Tibial artery (tissue), 4 donors: ENCODE data around the gene PAX5.
A peak's percentile ranks its signal among the peaks of the same experiment; 100 is the strongest.

Experiments
- DNase-seq, 2 donors: peaks; one replicate each; pipeline ENCODE4 v3.0.0-alpha.2; 2019
- H3K27ac ChIP-seq, 2 donors: fragments of 200-600 bp; sonication (generic) in 1 of 2; 1 replicate in 1 of 2; 2 replicates in 1 of 2; pipeline ENCODE4 v1.5.1; 2018 to 2019; ENCODE audit warnings: mild to moderate bottlenecking in 1 of 2
- H3K27me3 ChIP-seq, 2 donors: fragments of 200-600 bp; sonication (generic) in 1 of 2; one replicate each; pipeline versions ENCODE4 v1.5.1 to v1.6.0; 2016 to 2019
- H3K36me3 ChIP-seq, 3 donors: fragments of 200-600 bp; sonication (generic) in 2 of 3; one replicate each; pipeline ENCODE4 v1.5.1; 2016 to 2019; ENCODE audit warnings: mild to moderate bottlenecking in 2 of 3
- H3K4me1 ChIP-seq, 4 donors: fragments of 200-600 bp; sonication (generic) in 2 of 4; 1 replicate in 3 of 4; 2 replicates in 1 of 4; pipeline ENCODE4 v1.5.1; 2016 to 2019
- H3K4me3 ChIP-seq, 2 donors: fragments of 200-600 bp; sonication (generic) in 1 of 2; 1 replicate in 1 of 2; 2 replicates in 1 of 2; pipeline ENCODE4 v1.5.1; 2018 to 2019; ENCODE audit warnings: mild to moderate bottlenecking in 2 of 2
- H3K9me3 ChIP-seq, 3 donors: fragments of 200-600 bp; sonication (generic) in 1 of 3; one replicate each; pipeline ENCODE4 v1.5.1; 2016 to 2019
- intact Hi-C: fragments of 100-400 bp; cut with DNase I; formaldehyde crosslinking; loops from one replicate; pipeline ENCODE4 v1.15.0; 2023; ENCODE audit warnings: low total_unique reads
- TF ChIP-seq, protein P1 (sequence below), 2 experiments: fragments of 200-600 bp in 1 of 2; fragments of 450-650 bp in 1 of 2; IDR thresholded peaks; one replicate each; pipeline ENCODE4 v1.5.1; 2017 to 2019; ENCODE audit warnings: antibody characterized with exemption in 2 of 2, mild to moderate bottlenecking in 1 of 2, moderate library complexity in 1 of 2

The PAX5 gene

DNA sequence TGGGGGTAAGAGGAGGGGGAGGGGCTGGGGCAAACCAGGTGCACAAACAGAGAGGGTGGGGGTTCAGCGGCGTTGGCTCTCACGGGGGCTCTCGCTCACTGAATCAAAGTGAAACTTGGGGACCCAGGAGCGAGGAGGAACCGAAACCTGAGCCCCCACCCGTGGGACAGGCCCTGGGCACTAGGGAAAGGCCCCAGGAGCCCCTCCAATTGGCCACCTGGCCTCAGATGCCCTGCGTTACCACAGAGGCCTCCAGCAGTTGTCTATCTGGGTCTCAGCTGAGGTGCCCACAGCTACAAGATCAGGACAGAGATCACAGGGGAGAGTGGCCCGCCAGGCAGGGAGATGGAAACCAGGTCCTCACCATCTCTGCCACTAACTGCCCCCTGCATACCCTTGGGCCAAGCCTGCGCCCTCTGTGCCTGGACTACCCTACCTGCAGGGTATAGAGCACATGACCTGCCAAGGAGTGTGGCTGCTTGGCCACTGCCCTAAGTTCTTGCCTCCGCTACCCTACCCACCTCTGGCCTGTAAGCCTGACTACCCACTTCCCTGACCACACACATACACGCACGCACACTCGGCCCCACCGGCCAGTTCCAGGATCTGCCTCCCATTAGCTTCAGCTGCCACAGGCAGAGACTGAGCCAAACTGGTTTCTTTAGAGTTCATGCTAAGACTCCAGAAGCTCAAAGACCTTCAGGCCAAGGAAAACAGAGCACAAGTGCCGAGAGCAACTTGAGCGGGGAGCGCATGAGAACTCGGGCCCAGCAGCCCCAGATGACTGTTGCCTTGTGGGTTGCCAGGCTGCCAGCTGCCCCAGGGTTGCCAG lies 39.9 kb downstream of the PAX5 start:
- intact Hi-C loops: no loop called here
- no peak overlapping the region for H3K4me3 ChIP-seq

GRCh38 chr9:36992501-36993316 lies 41.4 kb downstream of the PAX5 start:
- TF ChIP-seq, protein P1, sequence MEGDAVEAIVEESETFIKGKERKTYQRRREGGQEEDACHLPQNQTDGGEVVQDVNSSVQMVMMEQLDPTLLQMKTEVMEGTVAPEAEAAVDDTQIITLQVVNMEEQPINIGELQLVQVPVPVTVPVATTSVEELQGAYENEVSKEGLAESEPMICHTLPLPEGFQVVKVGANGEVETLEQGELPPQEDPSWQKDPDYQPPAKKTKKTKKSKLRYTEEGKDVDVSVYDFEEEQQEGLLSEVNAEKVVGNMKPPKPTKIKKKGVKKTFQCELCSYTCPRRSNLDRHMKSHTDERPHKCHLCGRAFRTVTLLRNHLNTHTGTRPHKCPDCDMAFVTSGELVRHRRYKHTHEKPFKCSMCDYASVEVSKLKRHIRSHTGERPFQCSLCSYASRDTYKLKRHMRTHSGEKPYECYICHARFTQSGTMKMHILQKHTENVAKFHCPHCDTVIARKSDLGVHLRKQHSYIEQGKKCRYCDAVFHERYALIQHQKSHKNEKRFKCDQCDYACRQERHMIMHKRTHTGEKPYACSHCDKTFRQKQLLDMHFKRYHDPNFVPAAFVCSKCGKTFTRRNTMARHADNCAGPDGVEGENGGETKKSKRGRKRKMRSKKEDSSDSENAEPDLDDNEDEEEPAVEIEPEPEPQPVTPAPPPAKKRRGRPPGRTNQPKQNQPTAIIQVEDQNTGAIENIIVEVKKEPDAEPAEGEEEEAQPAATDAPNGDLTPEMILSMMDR (IDR thresholded peaks at IDR 0.05): no peak
- Histone ChIP-seq H3K4me3 (no peak overlapping the region), H3K36me3 (no peaks in the 10 kb centered on the region), H3K27me3 (peaks cover 0 to 67% of the 10 kb centered on the region in 2 donors), H3K4me1 (peaks cover 0 to 2% (median 0%) of the 10 kb centered on the region in 4 donors), H3K9me3 (peaks cover 0 to 15% (median 8%) of the 10 kb centered on the region in 3 donors), H3K27ac (no peak overlapping the region)
- intact Hi-C loops: no loop called here
- DNase-seq: no peak

More for the DNA sequence above, 39.9 kb downstream of the PAX5 start:
- Histone ChIP-seq H3K9me3 (peaks cover 0 to 15% (median 8%) of the 10 kb centered on the region in 3 donors), H3K36me3 (no peaks in the 10 kb centered on the region), H3K4me1 (no peaks in the 10 kb centered on the region), H3K27ac (no peak overlapping the region), H3K27me3 (peaks cover 0 to 64% of the 10 kb centered on the region in 2 donors)
- no peak for DNase-seq
- TF ChIP-seq, protein P1 (IDR thresholded peaks at IDR 0.05): no peak

- H3K27me3 ChIP-seq: peaks cover 0 to 74% of the 10 kb centered on the region in 2 donors
- peaks cover 0 to 10% (median 1%) of the 10 kb centered on the region in 4 donors for H3K4me1 ChIP-seq
- DNase-seq: peak in 1 of 2 donors; percentile 33
- no peak overlapping the region for H3K4me3 ChIP-seq
- intact Hi-C loops: no loop called here
- H3K9me3 ChIP-seq: peaks cover 0 to 15% (median 8%) of the 10 kb centered on the region in 3 donors
- TF ChIP-seq, protein P1 (IDR thresholded peaks at IDR 0.05): no peak
- H3K27ac ChIP-seq: no peak overlapping the region
- H3K36me3 ChIP-seq: no peaks in the 10 kb centered on the region
Measured at GRCh38 chr9:36991516-36992134, 42.4 kb downstream of the PAX5 start.

DNA sequence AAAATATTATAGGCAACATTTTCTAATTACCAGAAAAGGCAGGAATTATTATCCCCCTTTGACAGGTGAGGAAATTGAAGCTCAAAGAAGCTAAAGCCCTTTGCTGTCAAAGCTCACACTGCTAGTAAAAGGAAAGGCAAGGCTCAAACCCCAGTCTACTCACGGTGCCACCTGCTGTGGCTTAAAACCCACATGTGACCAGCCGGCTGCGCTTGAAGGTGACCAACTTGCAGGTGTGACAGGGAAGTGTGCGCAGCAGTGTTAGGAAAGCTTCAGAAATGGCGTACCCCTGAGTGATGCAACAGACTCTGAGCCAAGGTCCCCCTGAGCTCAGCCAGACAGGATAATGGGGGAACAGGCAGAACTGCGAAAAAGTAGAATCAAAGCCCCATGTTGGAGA lies 45.2 kb downstream of the PAX5 start:
- no peak overlapping the region for H3K4me3 ChIP-seq
- TF ChIP-seq, protein P1 (IDR thresholded peaks at IDR 0.05): no peak
- intact Hi-C loops: no loop called here
- H3K9me3 ChIP-seq: peaks cover 0 to 15% (median 8%) of the 10 kb centered on the region in 3 donors
- H3K4me1 ChIP-seq: peaks cover 0 to 15% (median 7%) of the 10 kb centered on the region in 4 donors
- DNase-seq: no peak
- no peaks in the 10 kb centered on the region for H3K36me3 ChIP-seq
- no peak overlapping the region for H3K27ac ChIP-seq
- H3K27me3 ChIP-seq: peaks cover 0 to 71% of the 10 kb centered on the region in 2 donors

DNA sequence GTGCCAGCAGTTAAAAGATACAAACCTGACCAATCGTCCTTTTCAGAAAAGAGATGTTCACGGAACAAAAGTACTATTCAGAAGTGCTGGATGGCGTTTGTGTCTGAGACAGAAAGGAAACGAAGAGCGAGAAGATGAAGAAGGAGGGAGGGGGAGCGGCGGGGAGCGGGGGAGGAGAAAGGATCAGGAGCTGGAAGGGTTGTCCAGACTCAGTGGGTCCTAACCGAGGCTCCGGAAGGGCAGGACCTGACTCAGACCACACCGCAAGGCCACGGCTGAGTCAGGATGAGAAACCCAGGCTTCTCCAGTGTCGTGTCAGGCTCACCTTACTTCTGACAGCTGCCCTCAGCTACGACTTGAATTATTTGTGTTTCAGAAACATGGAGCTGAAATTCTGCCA lies 46.2 kb downstream of the PAX5 start:
- TF ChIP-seq, protein P1 (IDR thresholded peaks at IDR 0.05): no peak
- Histone ChIP-seq H3K9me3 (peaks cover 0 to 15% (median 8%) of the 10 kb centered on the region in 3 donors), H3K27me3 (peaks cover 0 to 68% of the 10 kb centered on the region in 2 donors), H3K4me1 (peaks cover 0 to 15% (median 7%) of the 10 kb centered on the region in 4 donors), H3K4me3 (no peak overlapping the region), H3K27ac (no peak overlapping the region), H3K36me3 (no peaks in the 10 kb centered on the region)
- intact Hi-C loops: no loop called here
- DNase-seq: peak in 1 of 2 donors; percentile 11
